Kidney epithelial cell (primary cell): ENCODE data around the gene UBE2L6. TPM values are rescaled to one million over a fixed set of nuclear protein-coding genes. Genes with fewer than 3 reads are reported as not detected.

Experiments
- DNase-seq: peaks from one replicate; pipeline ENCODE4 v3.0.0-alpha.2; 2010; ENCODE audit warnings: low read depth
- H3K27me3 ChIP-seq: 2 replicates; pipeline ENCODE4 v1.6.0; 2011; ENCODE audit warnings: low read length; ENCODE audit not compliant: control insufficient read depth, insufficient read depth
- H3K36me3 ChIP-seq: 2 replicates; pipeline ENCODE4 v1.5.1; 2011; ENCODE audit warnings: low read length; ENCODE audit not compliant: control insufficient read depth, insufficient read depth
- H3K4me3 ChIP-seq: 2 replicates; pipeline ENCODE4 v1.5.1; 2011; ENCODE audit warnings: low read depth, mild to moderate bottlenecking, control low read depth, low read length
- total RNA-seq: library from RNA; depleted of rRNA; stranded (reverse); fragments of >200 nt; gene quantifications from 2 replicates; pipeline ENCODE4 v1.2.3, GENCODE V29; 2015
- TF ChIP-seq, protein P1 (sequence below): IDR thresholded peaks from 2 replicates; pipeline ENCODE4 v1.5.1; 2011; ENCODE audit warnings: mild to moderate bottlenecking, moderate library complexity, low read length, control low read depth, inconsistent platforms; ENCODE audit not compliant: insufficient read depth, poor library complexity, severe bottlenecking

The UBE2L6 gene
- total RNA-seq, 1 donor from 2014 or later, result 47.1 TPM

DNA sequence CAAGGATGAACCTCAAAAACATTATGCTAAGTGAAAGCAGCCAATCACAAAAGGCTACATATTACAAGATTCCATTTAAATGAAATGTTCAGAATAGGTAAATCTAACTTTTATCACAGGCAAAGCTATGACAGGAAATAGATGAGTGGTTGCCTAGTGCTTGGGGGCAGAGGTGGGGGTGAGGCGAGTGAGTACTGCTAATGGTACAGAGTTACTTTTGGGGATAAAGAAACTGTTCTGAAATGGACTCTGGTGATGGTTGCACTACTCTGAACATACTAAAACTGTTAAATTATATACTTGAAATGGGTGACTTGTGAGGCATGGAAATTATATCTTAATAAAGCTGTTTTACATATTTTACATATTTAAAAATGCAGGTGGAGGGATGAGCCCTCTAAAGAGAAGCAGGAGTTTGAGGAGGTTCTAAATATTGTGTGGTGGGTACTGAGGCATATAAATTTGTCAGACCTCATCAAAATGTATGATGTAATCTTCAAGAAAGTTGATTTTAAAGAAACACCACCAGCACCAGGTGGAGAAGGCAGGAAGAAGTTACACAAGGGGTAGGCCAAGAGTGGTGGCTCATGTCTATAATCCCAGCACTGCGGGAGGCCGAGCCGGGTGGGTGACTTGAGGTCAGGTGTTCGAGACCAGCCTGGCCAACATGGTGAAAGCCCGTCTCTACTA is 55.6 kb downstream of the UBE2L6 start:
- no peak overlapping the region for H3K4me3 ChIP-seq

DNA sequence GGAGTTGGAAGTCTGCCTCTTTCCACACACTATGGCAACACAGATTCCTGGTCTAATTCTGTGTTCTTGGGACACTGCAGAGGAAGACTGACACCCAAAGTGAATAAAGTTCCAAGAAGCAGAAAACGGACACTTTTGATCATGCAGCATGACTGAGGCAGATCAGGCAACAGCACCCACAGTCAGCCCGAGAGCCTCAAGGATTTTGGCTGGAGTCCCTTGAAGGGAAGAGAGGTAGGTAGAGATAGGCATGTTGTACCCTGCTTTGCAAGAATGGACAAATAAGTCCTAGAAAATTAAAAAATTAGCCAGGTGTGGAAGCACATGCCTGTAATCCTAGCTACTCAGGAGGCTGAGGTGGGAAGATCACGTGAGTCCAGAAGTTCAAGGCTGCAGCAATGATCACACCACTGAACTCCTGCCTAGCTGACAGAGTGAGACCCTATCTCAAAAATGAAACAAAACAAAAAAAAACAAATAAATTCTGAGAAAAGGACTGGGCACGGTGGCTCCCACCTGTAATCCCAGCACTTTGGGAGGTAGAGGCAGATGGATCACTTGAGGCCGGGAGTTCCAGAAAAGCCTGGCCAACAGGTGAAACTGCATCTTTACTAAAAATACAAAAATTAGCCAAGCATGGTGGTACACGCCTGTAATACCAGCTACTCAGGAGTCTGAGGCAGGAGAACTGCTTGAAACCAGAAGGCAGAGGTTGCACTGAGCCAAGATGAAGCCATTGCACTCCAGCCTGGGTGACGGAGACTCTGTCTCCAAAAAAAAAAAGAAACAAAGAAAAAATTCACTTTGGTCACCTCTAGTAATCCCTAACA is 58.9 kb downstream of the UBE2L6 start:
- TF ChIP-seq, protein P1, sequence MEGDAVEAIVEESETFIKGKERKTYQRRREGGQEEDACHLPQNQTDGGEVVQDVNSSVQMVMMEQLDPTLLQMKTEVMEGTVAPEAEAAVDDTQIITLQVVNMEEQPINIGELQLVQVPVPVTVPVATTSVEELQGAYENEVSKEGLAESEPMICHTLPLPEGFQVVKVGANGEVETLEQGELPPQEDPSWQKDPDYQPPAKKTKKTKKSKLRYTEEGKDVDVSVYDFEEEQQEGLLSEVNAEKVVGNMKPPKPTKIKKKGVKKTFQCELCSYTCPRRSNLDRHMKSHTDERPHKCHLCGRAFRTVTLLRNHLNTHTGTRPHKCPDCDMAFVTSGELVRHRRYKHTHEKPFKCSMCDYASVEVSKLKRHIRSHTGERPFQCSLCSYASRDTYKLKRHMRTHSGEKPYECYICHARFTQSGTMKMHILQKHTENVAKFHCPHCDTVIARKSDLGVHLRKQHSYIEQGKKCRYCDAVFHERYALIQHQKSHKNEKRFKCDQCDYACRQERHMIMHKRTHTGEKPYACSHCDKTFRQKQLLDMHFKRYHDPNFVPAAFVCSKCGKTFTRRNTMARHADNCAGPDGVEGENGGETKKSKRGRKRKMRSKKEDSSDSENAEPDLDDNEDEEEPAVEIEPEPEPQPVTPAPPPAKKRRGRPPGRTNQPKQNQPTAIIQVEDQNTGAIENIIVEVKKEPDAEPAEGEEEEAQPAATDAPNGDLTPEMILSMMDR, result no peak
- no peak for DNase-seq
- Histone ChIP-seq H3K27me3 (no peaks in the 10 kb centered on the region), H3K36me3 (no peaks in the 10 kb centered on the region), H3K4me3 (no peak overlapping the region)

More for the DNA sequence above, 55.6 kb downstream of the UBE2L6 start:
- H3K27me3 ChIP-seq, result no peaks in the 10 kb centered on the region
- TF ChIP-seq, protein P1, result no peak
- no peak for DNase-seq
- no peaks in the 10 kb centered on the region for H3K36me3 ChIP-seq

- no peaks in the 10 kb centered on the region for H3K27me3 ChIP-seq
- TF ChIP-seq, protein P1, result no peak
- no peaks in the 10 kb centered on the region for H3K36me3 ChIP-seq
- no peak overlapping the region for H3K4me3 ChIP-seq
- no peak for DNase-seq
These were observed 61.0 kb downstream of the UBE2L6 start for GRCh38 chr11:57506522-57506921.

- no peaks in the 10 kb centered on the region for H3K36me3 ChIP-seq
- no peaks in the 10 kb centered on the region for H3K27me3 ChIP-seq
- H3K4me3 ChIP-seq, result no peak overlapping the region
- no peak for DNase-seq
- TF ChIP-seq, protein P1, result no peak
These were observed 63.0 kb downstream of the UBE2L6 start for GRCh38 chr11:57504511-57504910.

DNA sequence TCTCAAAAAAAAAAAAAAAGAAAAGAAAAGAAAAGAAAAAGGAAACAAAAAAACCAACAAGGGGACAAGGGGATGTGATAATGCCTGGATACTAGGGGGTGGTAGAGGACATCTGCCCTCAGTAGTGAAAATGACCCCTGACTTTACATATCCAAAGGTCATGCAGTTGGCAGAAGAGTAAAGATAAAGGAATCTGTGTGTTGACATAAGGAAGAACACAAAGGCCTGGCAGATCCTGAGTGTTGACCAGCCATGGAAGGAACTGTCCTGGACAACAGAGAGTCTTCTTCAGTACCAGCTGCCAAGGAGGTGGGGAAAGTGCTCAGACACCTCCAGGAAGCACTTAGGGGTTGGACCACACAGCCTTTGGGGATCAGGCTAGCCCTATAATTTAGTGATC is 64.6 kb downstream of the UBE2L6 start:
- H3K4me3 ChIP-seq, result no peak overlapping the region
- TF ChIP-seq, protein P1, result no peak
- no peaks in the 10 kb centered on the region for H3K36me3 ChIP-seq
- H3K27me3 ChIP-seq, result no peaks in the 10 kb centered on the region
- no peak for DNase-seq

- Histone ChIP-seq H3K27me3 (no peaks in the 10 kb centered on the region), H3K4me3 (no peak overlapping the region), H3K36me3 (no peaks in the 10 kb centered on the region)
- TF ChIP-seq, protein P1, result no peak
- DNase-seq, result no peak
These were observed 65.1 kb downstream of the UBE2L6 start for GRCh38 chr11:57502376-57502775.
